ENCODE data around the gene ALK. TPM values are rescaled to one million over a fixed set of nuclear protein-coding genes. Genes with fewer than 3 reads are reported as not detected.
A peak's percentile ranks its signal among the peaks of the same experiment; 100 is the strongest.

Gene ALK
- total and polyA plus RNA-seq, 10 of the 15 experiments (the other 5 are each of a cell fraction or from before 2014, with no cell fraction given) = 0.11 TPM; not detected in 9

- Histone ChIP-seq H3K4me2 (ENCODE audit: control insufficient read depth, insufficient read depth) (no peak overlapping the region), H3K9me3 (replicated peaks; ENCODE audit: control insufficient read depth, insufficient read depth, low read length) (no peaks in the 10 kb centered on the region), H3K4me3 (no peak overlapping the region), H3K79me2 (ENCODE audit: control insufficient read depth, insufficient read depth, low read length) (no peaks in the 10 kb centered on the region), H3K36me3 (ENCODE audit: control insufficient read depth in 2 of 2, insufficient read depth in 2 of 2, low read length in 1 of 2) (no peaks in the 10 kb centered on the region), H3K27ac (ENCODE audit: control insufficient read depth, insufficient read depth) (no peak overlapping the region), H3K4me1 (ENCODE audit: control insufficient read depth, insufficient read depth, low read length) (no peaks in the 10 kb centered on the region), H2AFZ (ENCODE audit: control insufficient read depth, low read depth, low read length) (no peak overlapping the region), H4K20me1 (ENCODE audit: control insufficient read depth, insufficient read depth) (no peaks in the 10 kb centered on the region), H3K9ac (ENCODE audit: control insufficient read depth, insufficient read depth, low read length) (no peak overlapping the region), H3K27me3 (replicated peaks in 1 of 2; ENCODE audit: control insufficient read depth in 2 of 2, insufficient read depth in 2 of 2, low read length in 1 of 2) (peaks cover 6 to 13% of the 10 kb centered on the region in 2 experiments)
- ChIA-PET SMC1A (ENCODE audit: uncharacterized antibody, unreplicated experiment) (no interaction called here), CTCF (interaction anchor here (1.0 to 1.1 kb wide), 2 partner anchors 10 to 152 kb away, joined by 3 to 4 read pairs; no protein-coding TSS in a partner anchor), RAD21 (ENCODE audit: unreplicated experiment) (interaction anchor here (0.5 to 4.7 kb wide), 2 partner anchors 152 to 1203 kb away, joined by 3 to 26 read pairs; no protein-coding TSS in a partner anchor), POLR2A (no interaction called here)
- BruUV-seq (replicated peaks) = no TSS peak
- FAIRE-seq = no peak
- in situ Hi-C loops (cut with MboI) = no loop called here
- TF ChIP-seq PRDM15 (CRISPR knock-in tag; IDR thresholded peaks at IDR 0.05) (no peak), NFYA (IDR thresholded peaks at IDR 0.05; ENCODE audit: borderline replicate concordance, low read depth, low read length) (no peak), E4F1 (IDR thresholded peaks at IDR 0.05; ENCODE audit: borderline replicate concordance, partially characterized antibody) (no peak), REST (IDR thresholded peaks at IDR 0.05; ENCODE audit: low read depth, low read length) (peak; percentile 85), MTA3 (IDR thresholded peaks at IDR 0.05; ENCODE audit: borderline replicate concordance, low read length) (no peak), NRF1 (conservative IDR thresholded peaks at IDR 0.05; ENCODE audit: low read depth, low read length) (no peak), RBBP5 (conservative IDR thresholded peaks at IDR 0.05) (no peak), HDAC6 (IDR thresholded peaks at IDR 0.05; ENCODE audit: unreplicated experiment) (no peak)
- peak; percentile 36; the same call in 1 of the 3 replicates for ATAC-seq
- WGBS (ENCODE audit: insufficient coverage, insufficient replicate concordance, low lambda C conversion rate, missing lambda C conversion rate) = 19% methylated on average over 27 of the region's 40 CpGs
- intact Hi-C loops (cut with micrococcal nuclease; ENCODE audit: unreplicated experiment) = loop anchor here (5.0 kb wide), 2 partner anchors 197 to 963 kb away; no protein-coding TSS in a partner anchor
- no peak for DNase-seq (ENCODE audit: low read depth, low spot score)
Observed at GRCh38 chr2:29920130-29920577, 1.2 kb downstream of the ALK start.

All from GM12878 (cell line).